GM18526 (cell line): ENCODE measurements around the gene CNR1.

Experiments
- POLR2A ChIP-seq: IDR thresholded peaks from 3 replicates; pipeline ENCODE4 v1.6.1; 2011; ENCODE audit not compliant: insufficient read length; ENCODE audit errors: extremely low read depth

CNR1 gene

DNA sequence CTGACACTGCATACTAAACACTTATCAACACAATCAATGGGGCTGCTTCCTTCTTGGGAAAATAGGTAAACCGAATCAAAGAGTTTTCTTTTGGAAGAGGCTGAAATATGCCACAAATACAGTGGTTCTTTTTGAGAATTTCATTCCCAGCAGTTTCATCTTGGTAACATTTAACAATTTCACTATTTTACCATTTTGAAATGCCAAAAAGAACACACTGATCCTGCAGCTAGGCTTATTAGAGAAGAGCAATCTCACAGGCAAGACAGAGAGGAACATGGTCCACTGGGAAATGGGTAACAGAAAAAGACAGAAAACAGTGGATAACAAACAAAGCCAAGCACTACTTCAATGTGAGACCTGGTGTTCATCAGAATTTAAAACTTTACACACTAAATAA is 2.5 kb downstream of the CNR1 start:
- TF ChIP-seq POLR2A: no peak

- TF ChIP-seq POLR2A: no peak
Measured at GRCh38 chr6:88161940-88162339, 4.2 kb downstream of the CNR1 start.

DNA sequence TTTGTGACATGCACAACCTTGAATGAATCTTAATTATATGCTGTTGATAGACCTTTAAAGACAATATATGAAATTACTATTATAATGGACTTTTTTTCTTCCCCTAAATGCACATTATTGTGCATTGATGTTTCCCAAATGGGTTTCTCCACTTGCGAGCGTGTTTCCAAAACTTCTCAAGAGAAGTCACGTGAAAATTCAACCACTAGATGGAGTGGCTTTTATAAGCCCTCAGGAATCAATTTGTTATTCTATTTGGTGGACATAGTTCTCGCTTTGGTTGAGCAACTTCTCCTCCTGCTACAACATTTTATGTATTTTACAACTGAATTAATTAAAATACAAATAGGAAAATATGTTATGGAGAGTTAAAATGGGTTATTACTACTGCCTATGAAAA is 9.0 kb downstream of the CNR1 start:
- TF ChIP-seq POLR2A: no peak

DNA sequence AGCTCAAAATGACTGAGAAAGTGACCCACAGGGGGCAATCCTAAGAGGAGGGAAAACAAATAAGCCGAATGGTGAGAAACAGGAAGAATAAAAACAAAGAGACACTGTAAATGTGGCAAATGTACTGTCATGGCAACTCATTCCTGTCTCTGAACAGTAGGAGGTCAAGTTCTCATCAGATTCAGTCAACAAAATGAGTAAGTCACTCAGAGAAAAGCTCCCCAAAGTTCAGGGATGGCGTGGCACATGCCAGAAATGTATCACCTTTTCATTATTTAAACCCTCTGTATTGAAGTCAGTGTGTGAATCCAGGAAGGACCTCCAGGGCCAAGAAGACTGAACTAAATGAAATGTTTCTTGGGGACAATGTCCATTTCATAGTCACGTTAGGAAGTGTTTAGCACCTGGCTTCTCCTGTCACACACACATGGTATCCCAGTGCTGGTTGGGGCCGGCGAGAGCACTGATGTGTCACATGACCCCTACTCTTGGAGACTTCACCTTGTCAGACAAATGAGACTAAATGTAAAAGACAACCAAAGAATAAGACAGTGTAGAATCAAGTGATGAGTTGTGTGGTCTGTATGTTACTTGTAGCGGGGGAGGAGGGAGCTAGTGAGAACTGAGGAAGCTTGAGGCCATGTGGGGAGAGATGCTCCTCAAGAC is 20.7 kb downstream of the CNR1 start:
- TF ChIP-seq POLR2A: no peak

DNA sequence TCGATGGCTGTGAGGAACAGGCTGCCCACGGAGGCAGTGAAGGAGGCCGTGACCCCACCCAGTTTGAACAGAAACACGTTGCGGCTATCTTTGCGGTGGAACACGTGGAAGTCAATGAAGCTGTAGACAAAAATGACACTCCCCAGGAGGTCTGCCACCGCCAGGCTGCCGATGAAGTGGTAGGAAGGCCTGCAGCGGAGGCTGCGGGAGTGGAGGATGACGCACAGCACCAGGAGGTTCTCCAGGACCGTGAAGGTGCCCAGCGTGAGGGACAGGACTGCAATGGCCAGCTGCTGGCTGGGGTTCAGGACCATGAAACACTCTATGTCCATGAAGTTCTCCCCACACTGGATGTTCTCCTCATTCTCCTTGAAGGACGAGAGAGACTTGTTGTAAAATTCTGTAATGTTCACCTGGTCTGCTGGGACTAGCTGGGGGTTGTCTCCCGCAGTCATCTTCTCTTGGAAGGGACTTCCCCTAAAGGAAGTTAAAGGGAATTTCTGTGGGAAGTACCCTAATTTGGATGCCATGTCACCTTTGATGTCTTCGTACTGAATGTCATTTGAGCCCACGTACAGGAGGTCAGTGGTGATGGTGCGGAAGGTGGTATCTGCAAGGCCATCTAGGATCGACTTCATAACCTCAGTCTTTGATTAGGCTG is 21.4 kb downstream of the CNR1 start:
- no peak for TF ChIP-seq POLR2A

DNA sequence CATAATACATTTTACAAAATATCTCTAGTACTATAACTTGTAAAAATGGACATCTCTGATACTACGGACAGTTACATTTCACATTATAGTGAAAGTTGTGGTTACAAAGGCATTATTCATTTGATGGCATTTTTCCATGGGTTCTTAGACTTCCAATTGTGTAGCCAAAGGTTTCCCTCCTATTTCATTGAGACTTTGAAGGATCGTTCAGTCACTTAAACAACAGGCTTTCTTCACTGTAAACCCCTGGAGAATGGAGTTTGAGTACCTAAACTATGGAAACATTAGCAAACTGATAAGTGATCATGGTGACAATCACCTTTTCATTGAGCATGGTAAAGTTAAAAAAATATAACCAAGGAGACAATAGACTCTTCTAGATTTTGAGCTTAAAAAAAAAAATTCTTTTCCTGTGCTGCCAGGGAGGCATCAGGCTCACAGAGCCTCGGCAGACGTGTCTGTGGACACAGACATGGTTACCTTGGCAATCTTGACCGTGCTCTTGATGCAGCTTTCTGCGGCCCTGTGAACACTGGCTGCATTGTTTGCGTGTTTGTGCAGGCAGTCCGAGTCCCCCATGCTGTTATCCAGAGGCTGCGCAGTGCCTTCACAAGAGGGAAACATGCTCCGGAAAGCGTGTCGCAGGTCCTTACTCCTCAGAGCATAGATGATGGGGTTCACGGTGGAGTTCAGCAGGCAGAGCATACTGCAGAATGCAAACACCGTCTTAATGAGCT is 22.6 kb downstream of the CNR1 start:
- no peak for TF ChIP-seq POLR2A

DNA sequence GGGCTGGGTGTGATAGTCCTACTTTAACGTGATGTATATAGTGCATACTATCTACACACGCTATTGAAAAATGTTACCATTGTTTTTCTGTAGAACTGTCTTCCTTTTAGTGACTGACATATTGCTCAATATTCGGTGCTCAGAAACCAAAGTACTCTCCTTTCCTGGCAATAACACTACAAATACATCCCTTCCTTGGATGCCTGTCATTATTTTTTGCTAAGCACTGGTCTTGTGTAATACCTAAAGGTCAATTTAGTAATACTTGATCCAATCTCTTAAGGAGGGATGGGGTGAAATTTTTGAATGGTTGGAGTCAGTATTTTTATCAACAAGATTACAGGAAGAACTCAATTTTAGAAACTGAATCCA is 23.9 kb downstream of the CNR1 start:
- TF ChIP-seq POLR2A: no peak

DNA sequence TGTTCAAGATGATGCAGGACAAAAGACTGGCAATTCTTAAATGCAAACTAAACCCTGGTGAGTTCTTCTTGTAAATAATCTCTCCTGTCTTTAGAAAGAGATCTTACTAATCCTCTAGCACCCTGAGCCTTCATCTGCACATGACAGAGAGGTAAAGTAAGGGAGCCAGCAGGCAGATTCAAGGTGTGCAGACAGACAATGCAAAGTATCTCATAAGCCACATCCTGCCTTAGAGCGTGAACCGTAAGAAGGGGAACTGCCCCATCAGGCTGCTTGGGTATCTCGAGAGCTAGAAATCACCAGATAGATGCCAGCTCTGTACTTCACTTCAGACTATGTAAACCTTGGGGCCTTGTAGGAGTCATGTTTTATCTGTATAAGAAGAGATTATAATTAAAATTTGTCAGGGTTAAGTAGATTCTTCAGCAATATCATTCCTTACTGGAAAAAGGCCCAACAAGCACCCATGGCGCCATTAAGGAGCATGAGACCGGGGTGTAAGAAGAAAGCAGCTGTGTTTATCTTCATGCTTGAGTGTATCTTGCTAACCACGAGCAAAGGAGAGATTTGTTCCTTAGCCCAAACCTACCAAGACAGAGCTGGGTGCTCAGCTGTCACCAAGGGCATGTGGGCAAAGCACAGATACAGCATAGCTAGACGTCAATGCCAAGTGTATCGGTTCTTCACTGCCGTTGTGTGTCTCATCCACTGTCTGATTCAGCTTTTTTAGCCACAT is 24.4 kb downstream of the CNR1 start:
- no peak for TF ChIP-seq POLR2A

- TF ChIP-seq POLR2A: no peak
Measured at GRCh38 chr6:88137915-88138314, 28.2 kb downstream of the CNR1 start.

DNA sequence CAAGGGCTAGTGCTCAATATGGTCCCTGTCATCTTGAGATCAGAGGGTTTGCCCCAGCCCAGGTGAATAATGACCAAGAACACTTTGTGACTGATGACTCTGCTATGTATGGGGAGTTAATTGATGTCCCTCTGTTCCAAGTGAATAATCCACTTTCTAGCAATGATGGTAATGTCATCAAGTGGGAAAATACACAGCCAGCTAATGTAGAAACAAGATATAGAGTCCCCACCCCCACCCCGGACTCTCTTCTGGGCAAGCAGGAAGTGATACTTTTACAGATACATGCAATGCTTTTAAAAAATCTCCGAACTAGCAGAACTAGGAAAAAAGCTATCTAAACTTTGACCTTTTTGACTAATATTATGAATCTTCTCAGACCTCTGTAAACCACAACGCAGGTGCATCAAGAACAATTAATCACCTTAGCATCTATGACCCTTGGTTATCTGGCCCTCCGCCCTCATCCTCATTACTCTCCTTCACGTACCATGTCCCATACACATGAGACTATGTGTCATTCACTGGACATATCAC is 30.5 kb downstream of the CNR1 start:
- TF ChIP-seq POLR2A: no peak

DNA sequence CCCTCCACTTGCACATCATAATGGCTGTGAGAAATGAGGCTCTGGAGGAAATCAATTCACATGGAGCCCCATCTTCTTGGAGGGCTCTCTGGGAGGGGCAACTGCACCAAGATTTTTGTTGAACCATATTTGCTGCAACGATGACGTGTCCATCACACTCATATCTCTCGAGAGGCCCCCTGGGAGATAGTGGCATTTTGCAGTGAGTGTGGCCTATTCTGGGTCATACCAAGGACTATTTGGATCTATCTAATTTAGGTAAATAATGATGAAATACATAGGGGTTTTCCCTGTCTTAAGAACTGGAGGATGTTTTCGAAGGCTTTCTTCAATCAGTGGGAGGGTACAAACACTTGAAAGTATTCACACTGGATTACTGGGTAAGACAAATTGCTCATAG is 31.6 kb downstream of the CNR1 start:
- no peak for TF ChIP-seq POLR2A

DNA sequence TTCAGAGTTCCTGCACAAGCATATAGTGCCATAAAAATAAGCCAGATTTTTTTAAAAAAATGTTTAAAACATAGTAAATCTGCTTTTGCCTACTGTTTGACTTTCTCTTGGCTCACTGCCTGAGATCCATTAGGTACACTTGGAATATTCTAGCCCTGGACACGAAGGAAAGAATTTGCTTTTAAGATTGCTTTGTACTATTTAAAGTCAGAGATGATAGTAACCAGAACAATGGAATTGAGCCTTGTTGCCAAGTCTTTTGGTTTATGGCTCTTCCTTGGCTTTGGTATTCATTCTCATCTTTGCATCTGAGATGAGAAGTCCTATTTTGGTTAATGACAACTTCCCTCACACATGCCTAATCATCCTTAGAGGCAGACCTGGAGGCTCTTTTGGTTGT is 32.4 kb downstream of the CNR1 start:
- no peak for TF ChIP-seq POLR2A

DNA sequence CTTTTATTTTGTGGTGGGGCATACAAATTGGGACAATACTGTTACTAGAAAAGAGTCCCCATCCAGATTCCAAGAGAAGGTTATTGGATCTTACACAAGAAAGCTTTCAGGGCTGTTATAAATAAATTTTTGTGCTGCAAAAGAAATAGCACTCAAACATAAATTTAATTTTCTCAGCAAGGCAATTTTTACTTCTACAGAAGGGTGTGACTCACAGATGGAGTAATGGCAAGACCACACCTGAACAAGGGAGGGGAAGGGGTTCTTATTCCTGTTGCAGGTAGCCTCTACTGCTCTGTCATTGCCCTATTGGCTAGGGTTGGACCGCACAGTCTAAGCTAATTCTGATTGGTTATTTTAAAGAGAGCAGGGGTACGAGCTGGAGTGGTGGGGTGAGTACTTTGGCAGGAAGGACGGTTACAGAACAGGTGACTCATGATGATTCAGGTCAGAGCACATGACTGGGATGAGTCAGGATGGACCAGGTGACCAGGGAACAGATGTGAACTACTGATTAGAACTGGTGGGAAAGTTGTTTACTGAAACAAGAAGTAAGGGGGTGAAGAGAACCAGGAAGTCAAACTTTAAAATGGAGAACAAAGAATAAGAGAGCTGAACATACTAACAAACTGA is 41.1 kb downstream of the CNR1 start:
- no peak for TF ChIP-seq POLR2A

- TF ChIP-seq POLR2A: no peak
Measured at GRCh38 chr6:88120635-88121034, 45.5 kb downstream of the CNR1 start.

DNA sequence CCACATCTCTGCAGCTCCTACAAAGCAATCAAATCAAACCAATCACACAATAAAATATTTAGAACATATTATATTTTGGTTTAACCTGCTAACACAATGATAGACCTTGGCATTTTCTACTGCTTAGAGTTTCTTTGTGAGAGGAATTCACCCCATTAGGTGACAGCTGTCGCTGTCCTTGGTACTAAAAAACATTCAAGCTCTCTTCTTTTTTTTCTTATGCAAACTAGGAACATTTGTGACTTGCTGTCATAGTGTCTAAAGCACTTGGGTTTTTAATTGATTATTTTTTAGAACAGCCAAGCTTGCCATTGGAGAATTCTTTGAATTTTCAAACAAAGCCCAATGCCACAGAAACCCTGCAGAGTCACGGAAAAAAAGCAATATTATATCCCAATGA is 46.4 kb downstream of the CNR1 start:
- no peak for TF ChIP-seq POLR2A
